Lower leg skin (tissue), 4 donors: Measurements from ENCODE around the gene PPP1R11. TPM values are rescaled to one million over a fixed set of nuclear protein-coding genes. Genes with fewer than 3 reads are reported as not detected.
A peak's percentile ranks its signal among the peaks of the same experiment; 100 is the strongest.

Source experiments
- DNase-seq, 2 donors: peaks; one replicate each; pipeline ENCODE4 v3.0.0-alpha.2; 2019; ENCODE audit warnings: low spot score in 2 of 2
- H3K4me3 ChIP-seq: fragments of 200-600 bp; sonication (generic); 2 replicates; pipeline ENCODE4 v1.5.1; 2017; ENCODE audit warnings: mild to moderate bottlenecking, low read depth; ENCODE audit not compliant: poor library complexity, severe bottlenecking
- CTCF ChIP-seq, 3 donors: fragments of 450-650 bp; IDR thresholded peaks; one replicate each; pipeline ENCODE4 v1.5.1; 2016; ENCODE audit warnings: antibody characterized with exemption in 3 of 3, mild to moderate bottlenecking in 3 of 3, moderate library complexity in 2 of 3
- POLR2A ChIP-seq, 2 donors: fragments of 450-650 bp; IDR thresholded peaks; one replicate each; pipeline ENCODE4 v1.6.1; 2016 to 2017; ENCODE audit warnings: antibody characterized with exemption in 2 of 2, mild to moderate bottlenecking in 1 of 2, moderate library complexity in 1 of 2
- WGBS, 2 donors: methylation state at CpG; one replicate each; pipeline ENCODE4 v1.1.5; 2018; 5-methylcytosine and 5-hydroxymethylcytosine counted together
- intact Hi-C: fragments of 100-400 bp; cut with DNase I; formaldehyde crosslinking; loops from one replicate; pipeline ENCODE4 v1.15.0; 2023; ENCODE audit warnings: low total_unique reads
- total RNA-seq, 4 donors: library from RNA; depleted of rRNA; stranded (reverse); fragments of >200 nt; gene quantifications; one replicate each; pipeline ENCODE4 v1.1.0, GENCODE V29; 2016

The PPP1R11 gene
- total RNA-seq, 4 donors from 2014 or later: 32.2 to 38.2 (median 36.6) TPM

GRCh38 chr6:30102414-30102969 lies 35.5 kb downstream of the PPP1R11 start:
- 33 to 42% methylated on average over 15 of the region's 15 CpGs for WGBS, 2 donors
- intact Hi-C loops: no loop called here

GRCh38 chr6:30102970-30103871 lies 36.2 kb downstream of the PPP1R11 start:
- intact Hi-C loops: no loop called here
- TF ChIP-seq POLR2A (IDR thresholded peaks at IDR 0.05): no peak
- TF ChIP-seq CTCF (IDR thresholded peaks at IDR 0.05): peak in 1 of 3 donors; percentile 87
- peak; percentile 92 to 98 for DNase-seq
- WGBS, 2 donors: 2% methylated on average over 36 of the region's 36 CpGs
- H3K4me3 ChIP-seq: peak overlapping the region; percentile 16

More at GRCh38 chr6:30102414-30102969, 35.5 kb downstream of the PPP1R11 start:
- DNase-seq: peak; percentile 32 to 94
- TF ChIP-seq CTCF (IDR thresholded peaks at IDR 0.05): no peak
- TF ChIP-seq POLR2A (IDR thresholded peaks at IDR 0.05): no peak
- no peak overlapping the region for H3K4me3 ChIP-seq

DNA sequence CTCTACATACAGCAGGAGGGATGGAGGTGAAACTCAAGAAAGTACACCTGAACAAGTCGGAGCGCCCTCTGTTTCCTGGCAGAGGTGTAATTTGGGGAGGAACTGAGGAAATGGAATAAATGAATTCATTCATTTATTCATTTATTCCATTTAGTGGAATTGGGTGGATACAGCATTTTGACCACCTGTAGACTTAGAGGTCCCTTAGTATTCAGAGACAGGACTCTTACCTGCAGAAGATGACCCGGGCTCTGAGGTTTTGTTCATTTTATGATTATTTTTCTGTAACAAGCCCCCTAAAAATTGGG lies 36.8 kb downstream of the PPP1R11 start:
- WGBS, 2 donors: 38 to 44% methylated on average over 3 of the region's 3 CpGs
- no peak overlapping the region for H3K4me3 ChIP-seq
- DNase-seq: no peak
- TF ChIP-seq CTCF (IDR thresholded peaks at IDR 0.05) (no peak), POLR2A (IDR thresholded peaks at IDR 0.05) (no peak)
- intact Hi-C loops: no loop called here

DNA sequence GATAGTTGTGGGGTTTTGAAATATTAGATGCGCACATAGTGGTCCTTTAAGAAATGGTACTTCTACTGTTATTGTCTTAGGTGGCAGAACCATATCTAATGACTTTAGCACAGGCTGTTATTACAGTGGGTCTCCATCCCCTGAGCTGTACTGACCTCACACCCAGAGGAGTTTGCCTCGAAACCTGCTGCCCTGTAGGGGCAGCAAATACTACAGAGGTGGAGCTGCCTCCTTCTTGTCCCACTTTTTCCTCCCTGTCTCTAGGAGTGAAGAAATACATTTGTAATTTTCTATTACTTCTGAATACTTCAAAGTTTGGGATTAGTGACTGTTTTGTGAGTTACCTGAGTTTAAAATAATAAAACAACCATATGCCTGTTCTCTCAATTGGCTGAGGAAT lies 37.7 kb downstream of the PPP1R11 start:
- WGBS, 2 donors: 89 to 98% methylated on average over 2 of the region's 2 CpGs
- H3K4me3 ChIP-seq: no peak overlapping the region
- intact Hi-C loops: no loop called here
- no peak for TF ChIP-seq CTCF (IDR thresholded peaks at IDR 0.05)
- TF ChIP-seq POLR2A (IDR thresholded peaks at IDR 0.05): no peak
- DNase-seq: no peak

DNA sequence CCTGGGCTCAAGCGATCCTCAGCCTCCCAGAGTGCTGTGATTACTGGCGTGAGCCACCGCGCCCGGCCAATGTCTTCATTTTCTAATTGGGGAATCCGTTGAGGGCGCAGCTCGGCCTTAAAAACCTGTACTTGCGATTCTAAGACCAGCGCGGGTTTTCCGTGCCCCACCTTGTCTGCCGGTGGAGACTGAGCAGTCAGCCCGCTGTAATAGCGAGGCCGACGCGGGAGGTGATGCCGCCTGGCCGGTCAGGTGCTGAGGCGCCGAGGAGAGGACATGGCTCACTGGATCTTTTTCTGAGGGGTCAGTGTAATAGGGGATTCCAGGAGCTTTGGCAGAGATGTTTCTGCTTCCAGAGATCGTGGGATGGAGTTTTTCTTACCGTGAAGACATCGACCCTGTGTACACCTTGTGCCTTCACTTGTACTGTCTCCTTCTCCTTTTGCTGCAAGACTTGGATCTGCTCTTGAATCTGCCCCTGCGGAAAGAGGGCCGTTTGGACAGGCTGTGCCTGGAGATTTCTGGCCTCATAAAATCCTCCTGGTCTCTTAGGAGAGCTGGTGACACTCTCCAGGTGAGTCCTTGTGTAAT lies 44.4 kb downstream of the PPP1R11 start:
- H3K4me3 ChIP-seq: no peak overlapping the region
- intact Hi-C loops: no loop called here
- TF ChIP-seq POLR2A (IDR thresholded peaks at IDR 0.05) (no peak), CTCF (IDR thresholded peaks at IDR 0.05) (no peak)
- WGBS, 2 donors: 55 to 63% methylated on average over 27 of the region's 27 CpGs
- DNase-seq: no peak
